WTC11 (cell line): ENCODE data around the gene CELF1. TPM values are rescaled to one million over a fixed set of nuclear protein-coding genes. Genes with fewer than 3 reads are reported as not detected.

Experiments used
- AR ChIP-seq: fragments of 250-450 bp; sonication (Bioruptor Pico); IDR thresholded peaks from 2 replicates; pipeline ENCODE4 v1.9.0; 2021; ENCODE audit warnings: mild to moderate bottlenecking
- ATF2 ChIP-seq: sonication (generic); formaldehyde crosslinking; IDR thresholded peaks from 2 replicates; pipeline ENCODE4 v1.8.1; 2022; ENCODE audit warnings: low read depth, missing genetic modification reagents, borderline replicate concordance
- GABPB1 ChIP-seq: sonication (generic); formaldehyde crosslinking; IDR thresholded peaks from 2 replicates; pipeline ENCODE4 v1.8.1; 2023; ENCODE audit warnings: mild to moderate bottlenecking, missing genetic modification reagents
- GRHL2 ChIP-seq: fragments of 250-450 bp; sonication (Bioruptor Pico); IDR thresholded peaks from 2 replicates; pipeline ENCODE4 v1.8.0; 2022; ENCODE audit warnings: mild to moderate bottlenecking, moderate library complexity; ENCODE audit not compliant: insufficient replicate concordance, severe bottlenecking
- GTF2I ChIP-seq: fragments of 250-450 bp; sonication (Bioruptor Pico); conservative IDR thresholded peaks from 2 replicates; pipeline ENCODE4 v1.4.0; 2021; ENCODE audit warnings: mild to moderate bottlenecking
- MLX ChIP-seq: sonication (generic); formaldehyde crosslinking; IDR thresholded peaks from 2 replicates; pipeline ENCODE4 v1.8.1; 2023; ENCODE audit warnings: mild to moderate bottlenecking, missing genetic modification reagents, moderate library complexity
- MXD4 ChIP-seq: fragments of 250-450 bp; sonication (Bioruptor Pico); IDR thresholded peaks from 2 replicates; pipeline ENCODE4 v1.8.0; 2021; ENCODE audit warnings: mild to moderate bottlenecking, moderate library complexity, borderline replicate concordance
- MYBL2 ChIP-seq: sonication (generic); formaldehyde crosslinking; IDR thresholded peaks from 2 replicates; pipeline ENCODE4 v1.8.1; 2023; ENCODE audit warnings: mild to moderate bottlenecking, moderate library complexity, missing genetic modification reagents
- PREB ChIP-seq: sonication (generic); formaldehyde crosslinking; IDR thresholded peaks from 2 replicates; pipeline ENCODE4 v1.8.1; 2022; ENCODE audit warnings: mild to moderate bottlenecking, missing genetic modification reagents, moderate library complexity, borderline replicate concordance
- RELA ChIP-seq: sonication (generic); formaldehyde crosslinking; IDR thresholded peaks from 2 replicates; pipeline ENCODE4 v1.8.1; 2022; ENCODE audit warnings: missing genetic modification reagents, mild to moderate bottlenecking, borderline replicate concordance
- SMAD4 ChIP-seq: sonication (generic); formaldehyde crosslinking; IDR thresholded peaks from 2 replicates; pipeline ENCODE4 v1.8.0; 2022; ENCODE audit warnings: mild to moderate bottlenecking, missing genetic modification reagents
- TCF7 ChIP-seq: sonication (generic); formaldehyde crosslinking; IDR thresholded peaks from 2 replicates; pipeline ENCODE4 v1.8.0; 2022; ENCODE audit warnings: mild to moderate bottlenecking, low read depth, missing genetic modification reagents, moderate library complexity
- ZBTB43 ChIP-seq: sonication (generic); formaldehyde crosslinking; IDR thresholded peaks from 2 replicates; pipeline ENCODE4 v1.8.1; 2023; ENCODE audit warnings: mild to moderate bottlenecking, missing genetic modification reagents
- ZNF416 ChIP-seq: fragments of 250-450 bp; sonication (Bioruptor Pico); IDR thresholded peaks from 2 replicates; pipeline ENCODE4 v1.9.0; 2021; ENCODE audit warnings: mild to moderate bottlenecking, inconsistent platforms
- ZNF425 ChIP-seq: fragments of 250-450 bp; sonication (Bioruptor Pico); conservative IDR thresholded peaks from 2 replicates; pipeline ENCODE4 v1.9.0; 2021; ENCODE audit warnings: mild to moderate bottlenecking
- ZNF512 ChIP-seq: sonication (generic); formaldehyde crosslinking; IDR thresholded peaks from 2 replicates; pipeline ENCODE4 v1.8.1; 2022; ENCODE audit warnings: missing genetic modification reagents, borderline replicate concordance
- ZNF532 ChIP-seq: fragments of 250-450 bp; sonication (Bioruptor Pico); IDR thresholded peaks from 2 replicates; pipeline ENCODE4 v1.9.0; 2021; ENCODE audit warnings: mild to moderate bottlenecking, borderline replicate concordance
- ZSCAN18 ChIP-seq: fragments of 250-450 bp; sonication (Bioruptor Pico); IDR thresholded peaks from 2 replicates; pipeline ENCODE4 v2.1.2; 2022; ENCODE audit warnings: mild to moderate bottlenecking, moderate library complexity
- total RNA-seq: library from RNA; stranded (reverse); gene quantifications from 3 replicates; pipeline ENCODE4 v1.2.3, GENCODE V29; 2021

CELF1 gene
- total RNA-seq, 1 experiment from 2014 or later = 177 TPM

- TF ChIP-seq ZNF512 (CRISPR knock-in tag) (no peak), ATF2 (CRISPR knock-in tag) (no peak), PREB (no peak), GRHL2 (CRISPR knock-in tag) (no peak), MLX (CRISPR knock-in tag) (no peak), ZSCAN18 (CRISPR knock-in tag) (no peak), SMAD4 (no peak), GABPB1 (peak; percentile 97), MYBL2 (CRISPR knock-in tag) (peak; percentile 86; the same call in 1 of the 2 replicates), ZNF416 (CRISPR knock-in tag) (no peak), GTF2I (no peak), ZNF532 (CRISPR knock-in tag) (no peak), AR (CRISPR knock-in tag) (no peak), ZBTB43 (CRISPR knock-in tag) (no peak), TCF7 (0 out of 2 replicates have a peak, but pooled peaks have one; percentile 56), MXD4 (CRISPR knock-in tag) (no peak), ZNF425 (CRISPR knock-in tag) (no peak), RELA (CRISPR knock-in tag) (no peak; the same call in 1 of the 2 replicates)
Observed at GRCh38 chr11:47578524-47579494, 25.9 kb upstream of the CELF1 start, which contains the start of the genes KBTBD4 and NDUFS3 (continued).
